ENCODE results near the gene ECE1.

Gene ECE1

GRCh38 chr1:21266119-21266774 lies 24.0 kb downstream of the ECE1 start:
- no peak for DNase-seq

- no peak for DNase-seq
Observed at GRCh38 chr1:21265644-21266043, 24.6 kb downstream of the ECE1 start.

- DNase-seq: no peak
Observed at GRCh38 chr1:21264898-21265297, 25.4 kb downstream of the ECE1 start.

- no peak for DNase-seq
Observed at GRCh38 chr1:21263653-21264225, 26.5 kb downstream of the ECE1 start.

- no peak for DNase-seq
Observed at GRCh38 chr1:21263052-21263429, 27.2 kb downstream of the ECE1 start.

GRCh38 chr1:21262293-21263051 lies 27.8 kb downstream of the ECE1 start:
- DNase-seq: no peak

DNA sequence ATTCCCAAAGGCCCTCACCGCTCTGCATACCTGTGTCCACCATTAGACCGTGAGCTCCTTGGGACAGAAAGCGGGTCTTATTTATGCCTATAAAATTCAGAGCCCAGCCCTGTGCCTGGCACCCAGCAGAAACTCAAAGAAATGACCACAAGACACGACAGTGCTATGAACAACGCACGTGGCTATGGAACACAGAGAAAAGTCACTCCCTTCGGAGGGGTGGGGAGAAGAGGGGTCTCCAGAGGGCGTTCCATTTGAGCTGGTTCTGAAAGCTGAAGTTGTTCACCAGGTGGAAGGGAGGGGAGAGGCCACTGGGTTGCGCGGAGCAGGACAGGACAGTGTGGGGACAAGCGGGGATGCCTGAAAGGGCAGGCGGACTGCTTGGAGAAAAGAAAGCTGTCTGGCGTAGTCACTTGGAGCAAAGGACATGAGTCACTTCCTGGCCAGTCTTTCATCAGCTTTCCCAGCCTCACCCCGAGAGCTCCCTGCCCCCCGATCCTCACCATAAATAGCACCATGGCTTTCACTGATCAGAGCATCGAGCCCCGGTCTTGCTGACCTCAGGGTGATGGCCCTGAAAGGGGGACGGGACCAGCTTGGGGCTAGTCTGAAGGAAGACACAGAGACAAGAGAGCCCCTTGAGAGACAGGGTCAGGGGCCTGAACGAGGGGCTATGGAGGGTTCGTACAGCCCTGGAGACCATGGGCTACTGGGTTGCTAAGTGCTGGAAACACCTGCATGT lies 28.5 kb downstream of the ECE1 start:
- DNase-seq: no peak

DNA sequence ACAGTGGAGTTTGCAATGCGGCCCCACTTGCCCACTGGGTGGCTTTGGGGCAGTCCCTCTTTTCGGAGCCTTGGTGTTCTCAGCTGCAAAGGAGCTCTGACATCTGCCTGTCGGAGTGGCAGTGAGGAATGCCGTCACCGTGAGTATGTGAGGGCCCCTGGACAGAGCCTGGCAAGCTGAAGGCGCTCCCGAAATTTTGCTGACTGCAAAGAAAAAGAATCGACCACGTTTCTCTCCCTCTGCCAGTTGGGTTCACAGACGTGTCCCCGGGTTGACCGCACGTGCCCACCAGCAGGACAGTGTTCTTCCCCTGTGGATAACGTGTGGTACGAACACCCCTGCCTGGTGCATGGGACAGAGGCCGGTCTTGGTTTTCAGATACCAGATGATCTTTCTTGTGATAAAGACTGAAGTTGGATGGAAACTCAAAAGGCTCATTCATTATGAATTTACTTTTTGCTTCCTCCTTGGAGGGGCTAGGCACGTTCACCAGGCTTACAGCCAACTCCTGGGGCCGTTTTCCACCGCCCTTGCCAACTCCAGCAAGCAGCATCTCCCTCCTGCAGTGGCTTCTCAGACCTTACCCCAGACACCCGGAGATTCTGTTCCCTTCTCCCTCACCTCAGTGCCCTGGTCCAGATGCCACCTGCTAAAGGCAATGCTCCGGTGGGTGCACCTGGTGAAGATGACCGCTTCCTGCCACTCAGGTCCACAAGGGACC lies 29.7 kb downstream of the ECE1 start:
- no peak for DNase-seq

- DNase-seq: no peak
Observed at GRCh38 chr1:21259316-21260076, 30.8 kb downstream of the ECE1 start.

DNA sequence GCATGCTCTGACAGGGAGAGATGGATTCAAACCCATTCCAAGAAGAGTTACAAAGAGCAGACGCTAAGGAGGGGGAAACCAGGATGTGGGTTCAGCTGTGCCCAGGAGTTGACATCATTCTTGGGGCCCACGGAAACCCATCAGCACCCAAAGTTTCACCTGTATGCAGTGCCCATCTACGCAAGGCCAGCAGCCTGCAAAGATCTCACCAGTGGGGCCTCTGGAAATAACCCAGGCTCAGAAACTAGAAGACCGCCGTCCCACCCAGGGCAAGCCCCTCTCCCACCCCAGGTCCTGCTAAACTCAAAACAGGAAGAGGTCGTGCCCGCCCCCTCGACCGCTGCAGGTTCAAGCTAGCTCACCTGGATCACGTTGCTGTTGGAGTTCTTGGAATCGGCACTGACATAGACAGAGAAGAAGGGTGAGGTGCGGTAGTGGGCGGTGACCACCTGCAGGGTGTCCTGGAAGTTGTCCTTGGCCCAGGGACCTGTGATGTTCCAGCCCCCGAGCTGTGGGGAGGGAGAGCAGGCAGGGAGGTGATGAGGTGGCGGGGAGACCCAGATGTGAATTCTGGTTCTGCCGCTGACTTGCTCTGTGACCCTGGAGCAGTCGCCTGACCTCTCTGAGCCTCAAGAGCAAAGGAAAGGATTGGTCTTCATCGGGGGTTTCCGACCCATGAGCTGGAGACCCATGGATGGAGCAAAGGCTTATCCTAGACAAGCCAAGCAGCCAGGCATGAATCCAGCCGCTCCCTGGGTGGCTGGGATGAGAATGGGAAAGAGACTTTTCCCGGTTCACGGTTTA lies 31.7 kb downstream of the ECE1 start:
- DNase-seq: no peak

DNA sequence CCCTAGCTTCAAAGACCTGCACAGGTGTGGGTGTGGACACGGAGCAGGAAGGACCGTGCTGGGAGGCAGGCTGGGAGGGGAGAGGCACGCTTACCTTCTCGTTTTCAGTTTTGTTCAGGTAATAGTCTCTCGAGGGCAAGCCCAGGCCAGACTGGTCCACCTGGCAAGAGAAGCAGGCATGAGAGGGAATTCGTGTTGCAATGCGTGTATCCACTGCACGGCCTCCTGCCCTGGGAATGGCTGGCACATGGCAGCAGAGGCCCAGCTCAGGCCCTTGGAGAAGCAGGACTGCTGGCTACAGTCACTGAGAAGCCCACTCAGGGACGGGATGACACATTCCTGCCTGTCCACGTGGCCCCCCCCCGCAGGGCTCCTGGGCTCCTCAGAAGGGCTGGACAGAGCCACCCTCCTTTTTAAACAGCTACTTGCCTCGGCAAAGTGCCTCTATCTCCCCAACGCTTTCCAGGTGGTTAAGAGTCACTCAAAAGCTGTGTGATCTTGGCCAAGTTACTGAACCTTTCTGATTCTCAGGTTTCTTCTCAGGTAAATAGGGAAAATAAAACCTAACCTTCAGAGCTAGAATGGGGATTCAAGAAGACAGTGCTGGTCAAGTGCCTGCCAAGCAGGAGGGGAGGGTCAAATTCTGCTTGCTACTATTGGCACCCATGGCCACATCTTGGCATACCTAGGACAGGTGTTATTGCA lies 32.7 kb downstream of the ECE1 start:
- DNase-seq: no peak

DNA sequence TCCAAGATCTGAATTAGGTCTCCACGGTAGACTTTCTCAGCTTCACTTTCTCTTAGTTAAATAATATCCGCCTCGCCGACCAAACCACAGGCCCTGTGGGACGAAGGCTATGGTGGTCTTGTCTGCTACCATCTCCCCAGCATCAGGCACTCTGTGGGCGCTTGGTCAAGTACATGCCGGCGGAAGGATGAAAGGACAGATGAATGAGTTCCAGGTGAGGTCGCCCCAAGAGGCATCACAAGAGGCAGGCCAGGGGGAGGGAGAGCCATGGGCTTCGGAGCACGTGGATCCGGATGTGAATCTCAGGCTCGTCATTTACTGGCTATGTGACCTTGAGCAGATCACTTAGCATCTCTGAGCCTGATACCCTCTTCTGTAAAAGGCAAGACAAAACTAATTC lies 33.5 kb downstream of the ECE1 start:
- no peak for DNase-seq

GRCh38 chr1:21255943-21256320 lies 34.3 kb downstream of the ECE1 start:
- no peak for DNase-seq

DNA sequence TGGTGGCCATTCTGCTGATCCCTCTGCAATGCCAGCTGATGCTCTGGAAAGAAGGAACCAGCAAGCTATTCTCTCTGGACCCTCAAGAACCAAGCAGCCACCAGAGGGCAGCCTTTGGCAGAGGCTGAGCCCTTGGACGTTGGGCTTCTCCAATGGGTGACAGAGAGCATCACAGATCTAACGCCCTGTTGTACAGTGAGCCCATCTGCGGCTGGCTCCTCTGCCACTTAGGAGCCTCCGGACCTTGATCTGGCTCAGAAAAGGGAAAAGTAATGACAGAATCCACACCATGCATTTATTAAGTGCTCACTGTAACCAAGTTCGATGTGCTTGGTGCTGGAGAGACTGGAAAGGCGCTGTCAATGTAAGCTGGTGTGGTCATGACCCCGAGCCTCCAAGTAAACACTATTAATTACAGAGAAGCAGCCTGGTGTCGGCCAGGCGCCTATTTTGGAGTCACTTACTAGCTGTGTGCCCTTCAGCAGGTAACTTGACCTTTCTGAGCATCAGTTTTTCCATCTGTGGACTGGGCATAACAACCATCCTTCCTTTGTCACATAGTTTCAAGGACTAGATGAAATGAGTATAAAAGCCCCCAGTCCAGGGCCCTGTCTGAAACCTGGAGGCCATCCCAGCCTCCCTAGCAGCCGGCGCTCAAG lies 34.9 kb downstream of the ECE1 start:
- peak; percentile 96 for DNase-seq

DNA sequence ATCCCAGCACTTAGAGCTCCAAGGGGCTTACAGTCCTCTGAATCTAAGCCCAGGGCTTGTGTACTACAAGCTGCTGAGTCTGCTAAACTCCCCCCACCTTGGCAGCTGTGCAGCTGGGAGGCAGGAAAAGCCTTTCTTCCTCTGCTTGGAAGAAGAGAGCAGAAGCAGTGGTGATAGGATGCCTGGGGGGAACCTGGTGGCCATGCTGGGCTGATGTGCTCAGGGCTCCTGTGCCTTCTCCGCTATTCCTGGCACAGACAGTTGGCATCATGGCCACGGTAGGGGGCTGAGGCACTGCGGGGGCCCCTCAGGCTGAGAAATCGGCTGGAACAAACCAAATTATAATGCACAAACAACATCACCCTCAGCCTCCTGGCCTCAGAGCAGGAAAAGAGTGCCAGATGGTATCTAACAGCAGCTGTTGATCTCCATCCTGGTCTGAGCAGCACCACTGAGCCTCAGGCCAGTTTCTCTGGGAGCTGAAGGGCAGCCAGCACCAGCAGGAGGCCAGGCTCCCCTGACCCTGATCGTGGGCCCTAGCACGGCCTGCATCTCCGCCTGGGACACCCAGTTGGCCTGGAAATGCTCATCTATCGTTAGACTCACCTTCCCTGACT lies 35.8 kb downstream of the ECE1 start:
- DNase-seq: no peak

DNA sequence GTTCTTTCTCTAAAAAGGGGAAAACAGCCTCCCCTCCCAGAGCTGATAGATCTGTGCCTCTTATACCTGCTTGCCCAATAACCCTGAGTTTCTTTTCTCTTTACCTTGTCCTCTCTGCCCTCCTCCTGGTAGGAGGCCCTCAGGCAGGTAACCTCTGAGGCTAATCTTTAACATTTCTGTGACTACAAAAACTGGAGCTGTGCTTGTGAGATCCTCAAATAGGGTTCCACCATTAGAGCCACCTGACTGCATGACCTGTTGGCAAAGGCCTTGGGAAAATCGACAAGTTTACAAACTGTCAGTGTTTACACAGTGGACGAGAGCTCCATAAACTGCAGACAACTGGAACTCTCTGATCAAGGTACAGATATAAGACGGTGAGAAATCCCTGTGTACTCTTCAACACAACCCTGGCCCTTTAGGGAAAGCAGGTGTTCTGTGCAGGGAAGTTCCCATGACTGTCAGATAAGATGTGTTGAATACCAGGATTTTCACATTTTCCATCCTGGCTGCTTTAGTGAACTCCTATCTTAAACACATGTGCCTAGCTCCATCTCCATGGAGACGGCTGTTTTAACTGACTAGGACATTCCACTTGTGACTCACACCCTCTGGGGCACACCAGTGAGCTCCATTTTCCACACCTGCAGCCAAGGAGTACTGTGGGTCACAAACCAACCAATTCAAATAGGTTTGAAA lies 38.3 kb downstream of the ECE1 start:
- no peak for DNase-seq

- no peak for DNase-seq
Observed at GRCh38 chr1:21249940-21250493, 40.2 kb downstream of the ECE1 start.

DNA sequence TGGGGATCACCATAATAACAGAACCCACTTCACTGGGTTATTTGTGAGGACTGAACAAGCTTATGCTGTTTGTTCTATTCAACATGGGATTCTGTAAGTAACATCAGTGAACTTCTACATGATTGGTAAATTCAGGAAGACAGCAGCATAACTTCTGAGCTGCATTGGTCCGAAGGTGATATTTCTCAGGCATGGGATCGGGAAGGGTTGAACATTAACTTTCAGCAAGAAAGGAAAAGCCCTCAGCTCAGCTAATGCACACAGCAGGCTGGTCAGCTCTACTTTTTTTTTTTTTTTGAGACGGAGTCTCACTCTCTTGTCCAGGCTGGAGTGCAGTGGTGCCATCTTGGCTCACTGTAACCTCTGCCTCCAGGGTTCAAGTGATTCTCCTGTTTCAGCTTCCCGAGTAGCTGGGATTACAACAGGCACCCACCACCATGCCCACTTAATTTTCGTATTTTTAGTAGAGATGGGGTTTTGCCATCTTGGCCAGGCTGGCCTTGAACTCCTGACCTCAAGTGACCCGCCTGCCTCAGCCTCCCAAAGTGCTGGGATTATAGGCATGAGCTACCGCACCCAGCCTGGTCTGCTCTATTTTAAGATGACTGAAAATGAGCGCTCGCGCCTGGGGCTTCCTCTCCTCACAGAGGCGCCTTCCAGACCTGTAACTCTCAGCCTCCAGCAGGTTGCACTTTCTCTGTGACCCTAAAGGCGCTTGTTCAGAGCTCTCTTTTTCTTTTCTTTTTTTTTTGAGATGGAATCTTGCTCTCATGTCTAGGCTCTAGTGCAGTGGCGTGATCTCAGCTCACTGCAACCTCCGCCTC lies 42.2 kb downstream of the ECE1 start:
- no peak for DNase-seq
